Measurements from ENCODE around the gene HM13. TPM values are rescaled to one million over a fixed set of nuclear protein-coding genes. Genes with fewer than 3 reads are reported as not detected.

HM13 gene
- total and polyA plus RNA-seq, 12 donors = 27.5 to 102 (median 34.9) TPM

DNA sequence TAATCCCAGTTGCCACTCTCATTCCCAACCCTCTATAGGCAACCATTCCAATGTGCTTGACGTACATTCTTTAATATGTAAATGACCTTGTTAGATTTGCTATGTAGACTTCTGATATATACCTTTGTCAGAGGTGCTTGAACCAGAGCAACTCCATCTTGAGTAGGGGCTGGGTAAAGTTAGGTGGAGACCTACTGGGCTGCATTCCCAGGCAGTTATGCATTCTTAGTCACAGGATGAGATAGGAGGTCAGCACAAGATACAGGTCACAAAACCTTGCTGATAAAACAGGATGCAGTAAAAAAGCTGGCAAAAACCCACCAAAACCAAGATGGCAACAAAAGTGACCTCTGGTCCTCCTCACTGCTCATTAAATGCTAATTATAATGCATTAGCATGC, 8.3 kb upstream of the HM13 start:
- intact Hi-C loops (cut with DNase I) = loop anchor here in 1 of 10 donors (10.0 kb wide), 1 partner anchor 1971 kb away; no protein-coding TSS in a partner anchor
- ATAC-seq = no peak

DNA sequence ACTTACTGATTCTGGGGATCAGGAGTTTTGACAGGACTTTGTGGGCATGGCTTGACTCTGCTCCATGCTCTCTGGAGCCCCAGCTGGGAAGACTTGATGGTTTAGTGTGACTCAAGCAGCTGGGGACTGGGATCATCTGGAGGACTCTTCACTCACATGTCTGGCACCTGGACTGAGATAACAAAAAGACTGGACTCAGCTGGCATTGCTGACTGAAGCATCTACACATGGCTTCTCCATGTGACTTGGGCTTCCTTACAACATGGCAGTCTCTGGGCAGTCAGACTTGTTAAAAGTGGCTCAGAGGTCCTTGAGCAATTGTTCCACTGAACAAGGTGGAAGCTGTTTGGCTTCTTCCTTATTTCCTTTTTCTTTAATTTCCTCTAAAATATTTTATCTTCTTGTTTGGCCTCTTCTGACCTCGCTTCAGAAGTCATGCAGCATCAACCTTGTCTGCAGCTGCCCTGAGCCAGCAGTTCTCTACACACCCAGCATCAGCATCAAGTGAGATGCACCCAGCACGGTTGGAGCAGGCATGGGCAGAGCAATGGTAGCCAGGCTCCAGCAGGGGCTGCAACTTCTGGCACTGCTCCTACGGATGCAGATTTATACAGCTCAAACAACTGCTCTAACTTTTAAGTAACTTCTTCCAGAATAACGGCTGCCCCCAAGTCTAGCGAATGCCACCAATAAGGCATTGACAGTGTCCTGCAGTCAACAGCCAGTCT, 5.6 kb upstream of the HM13 start:
- Histone ChIP-seq H3K27me3 (peaks cover 0 to 6% (median 0%) of the 10 kb centered on the region in 7 donors), H3K4me1 (peaks cover 0 to 2% (median 0%) of the 10 kb centered on the region in 9 donors), H3K27ac (no peak overlapping the region), H3K36me3 (no peaks in the 10 kb centered on the region), H3K4me3 (no peak overlapping the region), H3K9me3 (peaks cover 0 to 8% (median 0%) of the 10 kb centered on the region in 11 donors)
- TF ChIP-seq, protein P1, sequence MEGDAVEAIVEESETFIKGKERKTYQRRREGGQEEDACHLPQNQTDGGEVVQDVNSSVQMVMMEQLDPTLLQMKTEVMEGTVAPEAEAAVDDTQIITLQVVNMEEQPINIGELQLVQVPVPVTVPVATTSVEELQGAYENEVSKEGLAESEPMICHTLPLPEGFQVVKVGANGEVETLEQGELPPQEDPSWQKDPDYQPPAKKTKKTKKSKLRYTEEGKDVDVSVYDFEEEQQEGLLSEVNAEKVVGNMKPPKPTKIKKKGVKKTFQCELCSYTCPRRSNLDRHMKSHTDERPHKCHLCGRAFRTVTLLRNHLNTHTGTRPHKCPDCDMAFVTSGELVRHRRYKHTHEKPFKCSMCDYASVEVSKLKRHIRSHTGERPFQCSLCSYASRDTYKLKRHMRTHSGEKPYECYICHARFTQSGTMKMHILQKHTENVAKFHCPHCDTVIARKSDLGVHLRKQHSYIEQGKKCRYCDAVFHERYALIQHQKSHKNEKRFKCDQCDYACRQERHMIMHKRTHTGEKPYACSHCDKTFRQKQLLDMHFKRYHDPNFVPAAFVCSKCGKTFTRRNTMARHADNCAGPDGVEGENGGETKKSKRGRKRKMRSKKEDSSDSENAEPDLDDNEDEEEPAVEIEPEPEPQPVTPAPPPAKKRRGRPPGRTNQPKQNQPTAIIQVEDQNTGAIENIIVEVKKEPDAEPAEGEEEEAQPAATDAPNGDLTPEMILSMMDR (IDR thresholded peaks at IDR 0.05) = no peak
- ATAC-seq (no peak), DNase-seq (no peak)
- 78 to 86% methylated on average over 5 of the region's 5 CpGs for WGBS, 2 donors
- intact Hi-C loops (cut with DNase I) = loop anchor here in 1 of 10 donors (10.0 kb wide), 1 partner anchor 1974 kb away; no protein-coding TSS in a partner anchor

More for the DNA sequence above, 8.3 kb upstream of the HM13 start:
- H3K27me3 ChIP-seq = peaks cover 0 to 6% (median 0%) of the 10 kb centered on the region in 7 donors
- no peaks in the 10 kb centered on the region for H3K36me3 ChIP-seq
- TF ChIP-seq, protein P1 (IDR thresholded peaks at IDR 0.05) = no peak
- H3K4me1 ChIP-seq = peaks cover 0 to 8% (median 0%) of the 10 kb centered on the region in 9 donors
- H3K9me3 ChIP-seq = peaks cover 0 to 8% (median 0%) of the 10 kb centered on the region in 11 donors
- no peak overlapping the region for H3K4me3 ChIP-seq
- 88 to 94% methylated on average over 1 of the region's 1 CpG for WGBS, 2 donors
- no peak for DNase-seq
- H3K27ac ChIP-seq = no peak overlapping the region

DNA sequence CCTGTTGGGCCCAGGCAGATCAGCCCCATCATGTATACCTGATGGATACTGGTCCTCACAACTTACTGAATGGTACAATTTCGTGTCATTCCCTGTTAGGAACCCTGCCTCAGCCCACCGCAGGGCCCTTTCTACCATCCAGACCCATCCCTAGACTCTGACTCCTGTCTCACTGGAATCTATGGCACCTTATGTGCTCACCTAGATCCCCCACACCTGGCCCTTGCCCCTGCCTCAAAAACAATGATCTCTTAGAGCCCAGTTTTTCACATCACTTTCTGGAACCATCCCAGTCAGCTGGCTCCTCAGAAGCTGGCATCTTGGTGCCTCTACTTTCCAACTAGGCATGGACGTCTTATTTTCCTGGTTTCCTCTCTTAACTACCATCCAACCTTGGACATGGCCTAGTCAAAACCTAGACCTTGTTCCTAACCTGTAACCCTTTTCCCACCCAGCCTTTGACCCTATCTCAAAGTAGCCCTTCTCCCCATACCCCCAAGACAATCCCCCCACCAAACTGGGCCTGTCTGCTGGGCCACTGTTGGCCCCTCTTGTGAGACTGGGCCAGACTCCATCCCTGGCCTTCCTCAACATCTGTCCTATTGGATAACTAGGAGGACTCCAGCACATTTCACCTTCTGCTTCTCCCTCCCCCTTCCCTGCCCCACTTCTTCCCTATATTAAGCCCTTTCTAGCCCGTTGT, 981 bp downstream of the HM13 start:
- intact Hi-C loops (cut with DNase I) = no loop called here

DNA sequence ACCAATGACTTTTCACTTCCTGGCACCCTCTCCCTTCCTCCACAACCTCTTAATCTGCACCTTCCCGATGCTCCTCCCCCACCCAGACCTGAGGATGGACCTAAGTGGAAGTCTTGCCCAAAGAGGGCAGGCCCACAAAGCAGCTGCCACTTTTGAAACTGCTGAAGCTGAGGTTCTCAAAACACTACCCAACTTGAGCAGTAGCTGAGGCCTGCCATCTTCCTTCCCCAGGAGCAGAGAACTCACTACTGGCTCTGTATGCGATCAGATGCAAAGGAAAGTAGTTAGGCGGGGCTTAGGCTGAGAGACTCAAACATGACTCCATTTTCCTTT, 1.5 kb downstream of the HM13 start:
- Histone ChIP-seq H3K4me3 (peak overlapping the region in 8 of 10 donors; percentile 82 to 99 (median 98)), H3K9me3 (no peaks in the 10 kb centered on the region), H3K27me3 (no peaks in the 10 kb centered on the region), H3K36me3 (peaks cover 0 to 35% (median 0%) of the 10 kb centered on the region in 9 donors), H3K4me1 (peaks cover 17 to 64% (median 35%) of the 10 kb centered on the region in 9 donors), H3K27ac (peak overlapping the region in 2 of 10 donors; percentile 87 to 93)
- DNase-seq (no peak), ATAC-seq (no peak)
- WGBS, 2 donors = 81 to 86% methylated on average over 3 of the region's 3 CpGs
- TF ChIP-seq, protein P1 (IDR thresholded peaks at IDR 0.05) = no peak
- intact Hi-C loops (cut with DNase I) = no loop called here

More for the DNA sequence above, 981 bp downstream of the HM13 start:
- peak overlapping the region; percentile 63 to 99 (median 94) for H3K4me3 ChIP-seq
- TF ChIP-seq, protein P1 (IDR thresholded peaks at IDR 0.05) = no peak
- peaks cover 0 to 30% (median 0%) of the 10 kb centered on the region in 9 donors for H3K36me3 ChIP-seq
- 16 to 19% methylated on average over 4 of the region's 4 CpGs for WGBS, 2 donors
- H3K9me3 ChIP-seq = no peaks in the 10 kb centered on the region
- DNase-seq (no peak), ATAC-seq (no peak)
- peaks cover 15 to 59% (median 34%) of the 10 kb centered on the region in 9 donors for H3K4me1 ChIP-seq
- H3K27me3 ChIP-seq = no peaks in the 10 kb centered on the region
- H3K27ac ChIP-seq = peak overlapping the region in 7 of 10 donors; percentile 80 to 93 (median 84)
